ENCODE measurements around the gene HYAL4.
A peak's percentile ranks its signal among the peaks of the same experiment; 100 is the strongest.
"Not testable (repeated sequence)": the region's sequence is repeated elsewhere in the genome, so short reads cannot be mapped to it uniquely, and the experiment has no call there.

HYAL4 gene

DNA sequence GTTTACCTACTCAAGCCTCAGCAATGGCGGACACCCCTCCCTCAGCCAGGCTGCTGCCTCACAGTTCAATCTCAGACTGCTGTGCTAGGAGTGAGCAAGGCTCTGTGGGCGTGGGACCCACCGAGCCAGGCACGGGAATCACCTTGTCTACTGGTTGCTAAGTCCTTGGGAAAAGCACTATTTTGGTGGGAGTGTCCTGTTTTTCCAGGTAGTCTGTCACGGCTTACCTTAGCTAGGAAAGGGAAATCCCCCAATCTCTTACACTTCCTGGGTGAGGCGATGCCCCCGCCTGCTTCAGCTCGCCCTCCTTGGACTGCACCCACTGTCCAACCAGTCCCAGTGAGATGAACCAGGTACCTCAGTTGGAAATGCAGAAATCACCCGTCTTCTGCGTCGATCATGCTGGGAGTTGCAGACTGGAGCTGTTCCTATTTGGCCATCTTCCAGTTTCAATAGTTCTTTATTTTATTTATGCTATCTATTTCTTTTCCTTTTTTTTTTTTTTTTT lies at the start of gene HYAL4:
Gene HYAL4 (plus strand): TSS at position 458 of the 508 bp plus-strand sequence. CDS start 23,105 bp downstream, outside the sequence.
- peaks cover 6% of the 10 kb centered on the region for H3K27me3 Mint-ChIP-seq

GRCh38 chr7:123795917-123796316 lies 49.1 kb upstream of the HYAL4 start:
- no peak overlapping the region for H3K27ac Mint-ChIP-seq

More for the DNA sequence above, at the start of gene HYAL4:
- H3K9me3 Mint-ChIP-seq: no peaks in the 10 kb centered on the region
- no peaks in the 10 kb centered on the region for H3K36me3 Mint-ChIP-seq
- H3K27ac Mint-ChIP-seq: no peak within 1 kb of the TSS
- H3K4me1 Mint-ChIP-seq: no peaks in the 10 kb centered on the region
- H3K4me3 Mint-ChIP-seq: no peak within 1 kb of the TSS

DNA sequence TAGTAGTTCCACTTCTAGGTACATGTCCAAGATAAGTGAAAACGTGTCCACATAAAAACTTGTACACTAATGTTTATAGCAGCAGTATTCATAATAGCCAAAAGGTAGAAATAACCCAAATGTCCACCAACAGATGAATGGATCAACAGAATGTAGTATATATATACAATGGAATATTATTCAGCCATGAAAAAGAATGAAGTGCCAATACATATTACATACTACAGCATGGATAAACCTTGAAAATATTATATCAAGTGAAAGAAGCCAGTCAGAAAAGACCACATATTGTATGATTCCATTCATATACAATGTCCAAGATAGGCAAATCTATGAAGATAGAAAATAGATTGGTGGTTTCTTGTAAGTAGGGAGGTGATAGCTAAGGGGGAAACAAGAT lies 48.4 kb upstream of the HYAL4 start:
- no peaks in the 10 kb centered on the region for H3K27me3 Mint-ChIP-seq
- no peak overlapping the region for H3K27ac Mint-ChIP-seq
- H3K9me3 Mint-ChIP-seq: no peaks in the 10 kb centered on the region
- no peaks in the 10 kb centered on the region for H3K4me1 Mint-ChIP-seq
- H3K4me3 Mint-ChIP-seq: no peak overlapping the region
- no peaks in the 10 kb centered on the region for H3K36me3 Mint-ChIP-seq

More at GRCh38 chr7:123795917-123796316, 49.1 kb upstream of the HYAL4 start:
- H3K4me1 Mint-ChIP-seq: no peaks in the 10 kb centered on the region
- no peaks in the 10 kb centered on the region for H3K36me3 Mint-ChIP-seq
- H3K9me3 Mint-ChIP-seq: no peaks in the 10 kb centered on the region
- no peaks in the 10 kb centered on the region for H3K27me3 Mint-ChIP-seq
- H3K4me3 Mint-ChIP-seq: no peak overlapping the region

- Mint-ChIP-seq H3K4me1 (no peaks in the 10 kb centered on the region), H3K4me3 (no peak overlapping the region), H3K27ac (no peak overlapping the region), H3K27me3 (no peaks in the 10 kb centered on the region), H3K36me3 (no peaks in the 10 kb centered on the region), H3K9me3 (no peaks in the 10 kb centered on the region)
Observed at GRCh38 chr7:123797673-123798531, 47.1 kb upstream of the HYAL4 start.

DNA sequence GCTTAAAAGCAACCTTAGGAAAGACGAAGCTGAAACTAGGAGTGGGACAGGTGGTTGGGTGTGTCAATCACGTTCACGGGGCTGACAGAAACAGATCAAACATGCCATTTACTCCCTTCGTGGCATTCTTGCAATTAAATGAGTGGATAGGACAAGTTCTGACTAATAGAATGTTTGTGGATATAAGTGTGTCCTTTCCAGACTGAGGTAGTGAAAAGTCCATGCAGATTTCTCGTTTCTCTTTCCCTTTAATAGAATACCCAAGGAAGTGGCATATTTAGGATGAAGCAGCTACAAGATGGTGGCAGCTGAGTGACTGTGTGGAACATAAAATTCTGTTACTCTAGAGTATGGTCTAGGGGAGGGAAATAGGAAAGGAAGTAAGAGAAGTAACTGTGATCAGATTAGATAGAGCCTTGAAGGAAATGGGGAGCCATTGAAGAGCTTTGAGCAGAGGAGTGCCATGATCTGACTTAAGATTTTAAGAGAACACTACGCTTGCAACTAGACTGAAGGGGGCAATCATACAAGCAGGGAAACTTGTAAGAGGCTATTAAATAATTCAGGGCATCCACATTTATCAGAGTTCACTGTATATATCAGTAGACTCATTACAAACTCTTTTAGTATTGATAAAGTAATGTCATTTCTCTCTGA lies 46.3 kb upstream of the HYAL4 start:
- Mint-ChIP-seq H3K4me3 (no peak overlapping the region), H3K27me3 (no peaks in the 10 kb centered on the region), H3K27ac (no peak overlapping the region), H3K36me3 (no peaks in the 10 kb centered on the region), H3K4me1 (no peaks in the 10 kb centered on the region), H3K9me3 (no peaks in the 10 kb centered on the region)

DNA sequence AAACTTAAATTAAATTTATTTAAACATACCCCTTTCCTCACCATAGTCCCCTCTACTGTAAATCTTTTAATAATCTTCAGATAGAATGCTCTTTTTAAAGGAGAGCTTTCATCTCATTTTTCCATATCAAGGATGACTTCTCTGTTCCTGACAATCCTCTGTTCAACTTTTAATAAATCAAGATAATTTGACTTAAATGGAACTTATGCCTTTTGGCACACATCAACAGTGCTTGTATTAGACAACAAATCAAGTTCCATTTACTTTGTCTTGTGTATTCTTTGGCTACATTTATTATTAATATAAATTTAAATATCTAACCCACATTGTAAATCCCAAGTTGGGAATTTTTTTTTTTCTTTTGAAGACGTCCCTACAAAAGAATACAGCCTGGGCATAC lies 42.7 kb upstream of the HYAL4 start:
- H3K4me1 Mint-ChIP-seq: no peaks in the 10 kb centered on the region
- H3K27me3 Mint-ChIP-seq: no peaks in the 10 kb centered on the region
- H3K36me3 Mint-ChIP-seq: no peaks in the 10 kb centered on the region
- no peak overlapping the region for H3K4me3 Mint-ChIP-seq
- H3K9me3 Mint-ChIP-seq: no peaks in the 10 kb centered on the region
- no peak overlapping the region for H3K27ac Mint-ChIP-seq

DNA sequence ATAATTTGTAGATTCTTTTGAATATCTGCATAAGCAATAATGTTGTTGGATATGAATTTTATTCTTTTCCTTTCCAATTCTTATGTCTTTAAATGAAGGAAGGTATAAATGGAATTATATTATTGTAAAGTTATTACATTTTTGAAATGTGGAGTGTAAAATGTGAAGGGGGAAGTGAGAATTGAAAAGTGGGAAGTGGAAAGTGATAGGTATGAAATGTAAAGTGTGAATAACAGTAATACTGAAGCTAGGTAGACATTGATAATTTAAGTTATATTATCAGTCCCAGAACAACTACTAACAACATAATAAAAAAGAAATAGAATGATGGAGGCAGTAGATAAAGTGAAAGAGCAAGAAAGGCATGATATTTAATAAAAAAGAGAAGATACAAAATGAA lies 39.7 kb upstream of the HYAL4 start:
- Mint-ChIP-seq H3K36me3 (no peaks in the 10 kb centered on the region), H3K4me3 (no peak overlapping the region), H3K27me3 (no peaks in the 10 kb centered on the region), H3K9me3 (no peaks in the 10 kb centered on the region), H3K27ac (no peak overlapping the region), H3K4me1 (no peaks in the 10 kb centered on the region)

DNA sequence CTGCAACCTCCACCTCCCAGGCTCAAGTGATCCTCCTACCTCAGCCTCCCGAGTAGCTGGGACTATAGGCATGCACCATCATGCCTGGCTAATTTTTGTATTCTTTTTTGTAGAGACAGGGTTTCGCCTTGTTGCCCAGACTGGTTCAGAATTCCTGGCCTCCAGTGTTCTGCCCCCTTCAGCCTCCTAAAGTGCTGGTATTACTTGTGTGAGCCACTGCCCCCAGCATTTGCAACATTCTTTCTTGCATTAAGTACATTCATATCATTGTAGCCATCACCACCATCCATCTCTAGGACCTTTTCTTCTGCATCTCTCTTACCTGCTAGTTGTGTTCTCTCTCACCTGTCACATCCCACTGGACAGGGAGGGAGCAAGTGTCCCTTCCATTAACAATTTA lies 35.5 kb upstream of the HYAL4 start:
- peaks cover 2% of the 10 kb centered on the region for H3K27me3 Mint-ChIP-seq
- no peaks in the 10 kb centered on the region for H3K36me3 Mint-ChIP-seq
- H3K9me3 Mint-ChIP-seq: no peaks in the 10 kb centered on the region
- H3K4me3 Mint-ChIP-seq: no peak overlapping the region
- H3K27ac Mint-ChIP-seq: no peak overlapping the region
- no peaks in the 10 kb centered on the region for H3K4me1 Mint-ChIP-seq

DNA sequence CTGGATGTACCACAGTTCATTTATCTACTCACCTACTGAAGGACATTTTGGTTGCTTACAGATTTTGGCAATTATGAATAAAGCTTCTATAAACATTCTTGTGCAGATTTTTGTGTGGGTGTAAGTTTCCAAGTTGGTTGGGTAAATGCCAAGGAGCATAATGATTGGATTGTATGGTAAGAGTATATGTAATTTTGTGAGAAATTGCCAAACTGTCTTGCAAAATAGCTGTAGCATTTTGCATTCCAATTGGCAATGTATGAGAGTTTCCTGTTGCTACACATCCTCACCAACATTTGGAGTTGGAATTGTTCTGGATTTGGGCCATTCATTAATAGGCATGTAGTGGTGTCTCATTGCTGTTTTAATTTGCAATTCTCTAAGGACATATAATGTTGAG lies 33.9 kb upstream of the HYAL4 start:
- Mint-ChIP-seq H3K9me3 (no peaks in the 10 kb centered on the region), H3K27ac (no peak overlapping the region), H3K36me3 (no peaks in the 10 kb centered on the region), H3K27me3 (peaks cover 2% of the 10 kb centered on the region), H3K4me1 (no peaks in the 10 kb centered on the region), H3K4me3 (no peak overlapping the region)

DNA sequence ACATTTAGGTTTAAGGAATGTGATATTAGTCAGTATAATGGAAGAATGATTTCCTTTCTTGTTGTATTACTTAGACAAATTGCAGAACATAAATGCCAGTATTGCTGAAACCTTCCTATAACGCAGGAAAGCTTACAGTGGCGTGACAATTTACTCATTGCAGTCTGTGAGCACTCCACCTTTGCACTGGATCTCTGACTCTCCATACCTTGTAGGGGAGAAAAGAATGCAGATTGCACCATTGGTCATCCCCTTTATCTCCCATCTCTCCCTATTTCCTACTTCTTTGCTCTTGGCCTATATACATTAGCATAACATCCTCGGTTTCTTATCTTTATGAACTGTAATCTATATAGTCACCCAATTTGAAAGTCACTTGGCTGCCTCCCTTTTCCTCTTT lies 28.1 kb upstream of the HYAL4 start:
- no peak overlapping the region for H3K4me3 Mint-ChIP-seq
- H3K4me1 Mint-ChIP-seq: no peaks in the 10 kb centered on the region
- peaks cover 1% of the 10 kb centered on the region for H3K36me3 Mint-ChIP-seq
- H3K27me3 Mint-ChIP-seq: peaks cover 5% of the 10 kb centered on the region
- peaks cover 4% of the 10 kb centered on the region for H3K9me3 Mint-ChIP-seq
- H3K27ac Mint-ChIP-seq: no peak overlapping the region

DNA sequence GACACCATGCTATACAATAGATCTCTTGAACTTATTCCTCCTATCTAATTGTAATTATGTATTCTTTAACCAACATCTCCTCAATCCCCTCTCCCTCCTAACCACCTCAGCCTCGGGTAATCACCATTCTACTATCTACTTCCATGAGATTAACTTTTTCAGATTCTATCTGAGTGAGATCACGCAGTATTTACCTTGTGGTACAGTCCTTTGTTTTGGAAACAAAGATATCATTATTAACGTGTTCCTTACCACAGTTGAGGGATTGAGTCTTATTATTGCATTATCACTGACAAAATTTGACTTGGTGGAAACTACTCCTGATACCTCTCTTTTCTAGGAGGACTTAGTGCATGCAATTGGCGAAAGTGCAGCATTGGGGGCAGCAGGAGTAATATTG lies 26.0 kb upstream of the HYAL4 start:
- H3K27ac Mint-ChIP-seq: no peak overlapping the region
- H3K36me3 Mint-ChIP-seq: peaks cover 1% of the 10 kb centered on the region
- peaks cover 4% of the 10 kb centered on the region for H3K9me3 Mint-ChIP-seq
- H3K4me1 Mint-ChIP-seq: peaks cover 4% of the 10 kb centered on the region
- peaks cover 5% of the 10 kb centered on the region for H3K27me3 Mint-ChIP-seq
- no peak overlapping the region for H3K4me3 Mint-ChIP-seq

DNA sequence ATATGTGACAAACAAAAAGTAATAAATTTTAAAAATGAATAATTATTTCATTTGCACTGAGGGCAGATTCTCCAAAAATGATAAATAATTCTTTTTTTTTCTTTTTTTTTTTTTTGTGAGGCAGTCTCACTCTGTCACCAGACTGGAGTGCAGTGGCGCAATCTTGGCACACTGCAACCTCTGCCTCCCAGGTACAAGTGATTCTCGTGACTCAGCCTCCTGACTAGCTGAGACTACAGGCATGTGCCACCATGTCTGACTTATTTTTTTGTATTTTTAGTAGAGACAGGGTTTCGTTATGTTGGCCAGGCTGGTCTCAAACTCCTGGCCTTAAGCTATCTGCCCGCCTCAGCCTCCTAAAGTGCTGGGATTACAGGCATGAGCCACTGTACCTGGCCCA lies 25.2 kb upstream of the HYAL4 start:
- H3K4me3 Mint-ChIP-seq, H3K27ac Mint-ChIP-seq, H3K9me3 Mint-ChIP-seq, H3K36me3 Mint-ChIP-seq, H3K27me3 Mint-ChIP-seq: not testable (repeated sequence)
- peaks cover 11% of the 10 kb centered on the region for H3K4me1 Mint-ChIP-seq

DNA sequence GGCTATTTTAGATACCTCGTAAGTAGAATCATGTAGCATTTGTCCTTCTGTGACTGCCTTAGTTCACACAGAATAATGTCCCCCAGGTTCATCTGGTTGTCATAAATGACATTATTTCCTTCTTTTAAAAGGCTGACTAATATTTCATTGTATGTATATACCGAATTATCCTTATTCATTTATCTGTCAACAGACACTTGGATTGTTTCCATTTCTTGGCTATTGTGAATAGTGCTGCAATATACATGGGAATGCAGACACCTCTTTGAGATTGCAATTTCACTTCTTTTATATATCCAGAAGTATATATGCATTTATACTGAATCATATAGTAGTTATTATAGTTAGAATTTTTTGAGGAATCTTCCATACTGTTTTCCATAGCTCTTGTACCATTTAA lies 24.1 kb upstream of the HYAL4 start:
- peaks cover 3% of the 10 kb centered on the region for H3K27me3 Mint-ChIP-seq
- peaks cover 18% of the 10 kb centered on the region for H3K4me1 Mint-ChIP-seq
- H3K27ac Mint-ChIP-seq: no peak overlapping the region
- H3K4me3 Mint-ChIP-seq: no peak overlapping the region
- peaks cover 4% of the 10 kb centered on the region for H3K9me3 Mint-ChIP-seq
- peaks cover 1% of the 10 kb centered on the region for H3K36me3 Mint-ChIP-seq

- H3K27me3 Mint-ChIP-seq: peaks cover 3% of the 10 kb centered on the region
- peaks cover 1% of the 10 kb centered on the region for H3K36me3 Mint-ChIP-seq
- peaks cover 18% of the 10 kb centered on the region for H3K4me1 Mint-ChIP-seq
- H3K27ac Mint-ChIP-seq: no peak overlapping the region
- no peak overlapping the region for H3K4me3 Mint-ChIP-seq
- H3K9me3 Mint-ChIP-seq: peaks cover 4% of the 10 kb centered on the region
Observed at GRCh38 chr7:123821320-123821719, 23.6 kb upstream of the HYAL4 start.

DNA sequence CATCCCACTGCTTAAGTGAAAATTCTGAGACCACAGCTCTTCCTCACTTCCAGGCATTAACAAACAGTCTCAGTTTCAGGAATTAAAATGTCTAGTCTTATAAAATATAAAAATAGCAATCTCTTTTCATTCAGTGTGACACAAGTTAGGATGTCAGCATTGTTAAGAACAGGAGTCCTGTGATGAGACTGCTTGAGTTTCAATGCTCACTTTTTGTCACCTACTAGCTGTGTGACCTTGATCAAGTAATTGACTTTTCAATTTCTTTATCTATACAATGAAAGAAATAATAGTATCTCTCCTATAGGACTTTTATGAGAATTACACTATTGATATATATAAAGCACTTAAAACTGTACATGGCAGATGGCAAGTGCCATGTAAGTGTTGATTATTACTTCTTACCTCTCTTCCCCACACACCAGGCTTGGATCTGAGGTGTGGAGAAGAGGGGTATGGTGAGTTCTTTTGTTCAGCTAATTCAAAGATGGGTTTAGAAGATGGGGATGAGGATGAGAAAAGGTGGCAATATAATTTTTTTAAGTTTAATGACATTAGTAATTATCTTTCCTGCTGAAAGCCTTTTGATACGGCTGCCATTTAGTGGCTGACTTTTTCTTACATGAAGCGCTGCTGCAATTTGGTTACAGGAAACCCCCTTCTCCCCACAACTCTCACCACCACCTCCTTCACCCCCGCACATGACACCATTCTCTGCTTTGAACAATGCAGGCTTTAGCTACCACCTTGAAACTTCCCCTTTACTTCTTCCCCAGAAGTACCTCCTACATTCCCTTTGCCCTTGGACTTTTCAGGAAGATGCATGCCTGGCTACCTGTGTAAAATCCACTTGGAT lies 20.8 kb upstream of the HYAL4 start:
- peaks cover 1% of the 10 kb centered on the region for H3K36me3 Mint-ChIP-seq
- peak overlapping the region; percentile 24 for H3K27ac Mint-ChIP-seq
- H3K4me1 Mint-ChIP-seq: peaks cover 18% of the 10 kb centered on the region
- peak overlapping the region; percentile 52 for H3K4me3 Mint-ChIP-seq
- H3K27me3 Mint-ChIP-seq: peaks cover 4% of the 10 kb centered on the region
- H3K9me3 Mint-ChIP-seq: peaks cover 4% of the 10 kb centered on the region

Data from activated naive CD4-positive, alpha-beta T cell treated with anti-CD3 and anti-CD28 coated beads, Interleukin-2, amount 50 U/mL, for 24 hours (primary cell).